NCI-H748 treated with DMSO at 0.1 percent for 48 hours (cell line): ENCODE results near the gene ABCD4.
"Not testable (repeated sequence)": the region's sequence is repeated elsewhere in the genome, so short reads cannot be mapped to it uniquely, and the experiment has no call there.

ENCODE experiments used
- DNase-seq: peaks from one replicate; lab custom pipeline; 2025; lab: John Stamatoyannopoulos, UW

The ABCD4 gene

DNA sequence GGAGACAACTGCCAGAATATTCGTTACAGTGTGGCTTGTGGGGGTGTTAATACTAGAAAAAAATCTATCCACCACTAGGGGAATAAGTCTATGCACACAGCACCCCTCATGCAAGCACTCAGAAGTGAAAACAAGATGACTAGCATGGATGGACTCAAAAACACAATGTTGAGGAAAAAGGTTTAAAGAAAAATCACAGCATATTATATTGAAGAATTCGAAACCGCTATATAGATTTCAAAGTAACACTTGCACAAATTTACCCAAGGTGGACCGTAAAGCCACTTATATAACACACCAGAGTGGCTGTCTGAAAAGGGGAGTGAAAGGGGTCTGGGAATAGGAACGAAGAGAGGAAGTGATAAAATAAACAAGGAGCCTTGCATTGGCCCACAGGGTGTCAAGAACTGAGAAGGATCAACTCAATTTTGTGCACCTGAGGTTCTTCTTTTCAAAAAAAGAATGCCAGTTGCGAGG lies 544 bp downstream of the ABCD4 start:
- DNase-seq, result no peak

GRCh38 chr14:74301594-74302151 lies 1.1 kb downstream of the ABCD4 start:
- DNase-seq, result no peak

DNA sequence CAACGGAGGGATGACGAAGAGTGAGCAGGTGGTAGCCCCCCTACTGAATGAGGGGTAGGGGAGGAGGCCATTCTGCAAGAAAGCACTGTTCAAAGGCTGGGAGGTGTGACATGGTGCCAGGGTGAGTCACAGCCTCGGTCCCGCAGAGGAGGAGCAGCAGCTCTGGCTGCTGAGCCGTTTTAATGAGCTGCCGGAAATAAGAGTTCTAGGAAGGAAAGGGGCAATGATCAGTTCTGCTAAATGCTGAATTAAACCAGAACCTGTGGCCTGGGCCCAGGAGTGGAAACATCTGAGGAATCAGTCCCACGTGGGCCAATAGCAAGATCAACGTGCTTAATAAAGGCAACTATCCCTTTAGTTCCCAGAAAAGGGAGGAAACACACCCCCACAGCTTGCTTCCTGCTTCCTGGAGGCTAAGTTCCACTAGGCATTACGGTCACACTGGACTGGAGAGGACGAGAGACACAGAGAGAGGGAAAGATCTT lies 3.6 kb downstream of the ABCD4 start:
- DNase-seq, result no peak

DNA sequence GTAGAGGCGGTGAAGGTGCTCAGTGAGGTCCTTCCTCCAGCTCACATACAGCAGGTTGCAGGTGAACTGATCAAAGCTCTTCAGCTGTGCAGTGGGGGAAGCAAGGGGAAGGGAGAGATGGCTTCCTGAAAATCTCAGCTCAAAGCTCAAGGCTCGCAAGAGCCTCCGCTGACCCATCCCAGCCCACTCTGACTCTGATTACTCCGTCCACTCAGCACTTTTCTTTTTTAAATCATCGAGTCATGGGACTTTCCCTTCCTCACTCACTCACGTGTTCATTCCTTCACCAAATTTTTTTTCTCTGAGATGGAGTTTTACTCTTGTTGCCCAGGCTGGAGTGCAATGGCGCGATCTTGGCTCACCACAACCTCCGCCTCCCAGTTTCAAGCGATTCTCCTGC lies 4.7 kb downstream of the ABCD4 start:
- DNase-seq, result no peak

DNA sequence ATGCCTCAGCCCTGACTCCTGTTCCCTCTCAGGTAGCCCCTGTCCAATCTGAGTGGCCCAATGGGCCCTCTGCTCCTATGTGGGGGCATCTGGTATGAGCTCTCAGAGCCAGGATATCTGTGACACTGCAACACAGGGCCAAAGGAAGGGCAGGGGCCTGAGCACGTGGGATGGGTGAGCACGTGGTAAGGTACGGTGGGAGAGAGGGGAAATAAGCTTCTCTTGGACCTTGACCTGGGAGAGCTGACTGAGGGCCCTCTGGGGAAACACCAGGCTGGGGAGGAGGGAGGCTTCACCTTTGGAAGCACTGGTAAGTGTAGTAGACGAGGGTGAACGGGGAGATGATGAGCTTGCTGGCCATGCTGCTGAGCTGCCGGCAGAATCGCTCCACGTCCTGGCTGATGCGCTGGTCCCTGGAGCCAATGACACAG lies 6.7 kb downstream of the ABCD4 start:
- DNase-seq, result no peak

DNA sequence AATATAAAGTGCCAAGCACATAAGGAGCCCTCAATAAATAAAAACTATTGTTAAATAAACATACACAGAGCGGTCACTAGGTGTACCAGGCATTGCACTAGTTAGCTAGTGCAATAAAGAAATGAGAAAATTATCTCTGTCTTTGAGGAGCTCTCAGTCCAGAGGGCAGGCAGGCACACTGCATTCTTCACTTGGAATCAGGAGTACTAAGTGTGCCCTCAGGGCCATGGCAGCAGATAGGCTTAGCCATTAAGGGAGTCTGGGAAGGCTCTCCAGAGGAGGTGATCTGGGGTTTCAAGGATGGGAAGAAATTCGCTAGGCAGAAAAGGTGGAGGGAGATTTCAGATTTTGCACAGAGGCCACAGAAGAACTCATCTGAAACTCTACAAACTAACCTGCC lies 9.1 kb downstream of the ABCD4 start:
- DNase-seq, result no peak

GRCh38 chr14:74292061-74292460 lies 10.7 kb downstream of the ABCD4 start:
- no peak for DNase-seq

GRCh38 chr14:74290415-74290814 lies 12.3 kb downstream of the ABCD4 start:
- no peak for DNase-seq

DNA sequence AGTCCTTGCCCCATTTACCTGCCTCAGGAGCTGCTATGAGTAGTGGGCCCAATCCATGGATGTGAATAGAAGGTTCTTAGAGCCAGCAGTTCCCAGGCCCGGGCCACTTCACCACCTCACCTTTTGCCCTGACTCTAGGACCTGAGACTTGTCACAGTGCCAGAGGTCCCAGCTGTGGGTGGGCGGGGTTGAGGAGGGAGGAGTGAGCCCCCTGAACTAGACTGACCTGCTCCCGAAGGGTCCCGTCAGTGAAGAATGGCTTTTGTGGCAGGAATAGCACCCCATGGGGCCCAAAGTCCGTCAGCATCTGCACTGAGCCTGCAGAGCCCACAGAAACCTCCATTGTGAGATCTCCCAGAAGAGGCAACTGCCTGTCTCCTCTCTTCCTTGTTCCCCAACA lies 12.9 kb downstream of the ABCD4 start:
- no peak for DNase-seq

DNA sequence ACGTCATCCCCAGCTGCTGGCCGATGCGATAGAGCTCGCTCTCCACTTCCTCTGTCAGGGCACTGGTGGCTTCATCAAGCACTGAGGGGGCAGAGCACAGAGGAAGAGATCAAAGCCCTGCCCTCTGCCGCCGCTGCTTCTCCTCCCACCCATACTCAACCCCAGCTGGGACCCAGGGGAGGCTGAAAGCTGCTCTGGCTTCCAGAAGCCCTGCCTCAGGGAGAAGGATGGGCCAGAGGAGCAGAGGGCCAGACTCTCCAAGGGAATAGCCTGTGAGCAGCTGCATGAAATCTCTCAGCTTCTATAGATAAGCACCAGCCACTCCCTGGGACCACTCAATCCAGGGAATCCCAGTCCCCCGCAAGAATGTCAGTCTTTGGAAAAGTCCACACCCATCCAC lies 16.0 kb downstream of the ABCD4 start:
- DNase-seq, result no peak

- no peak for DNase-seq
These were observed 21.7 kb downstream of the ABCD4 start for GRCh38 chr14:74281069-74281468.

- no peak for DNase-seq
These were observed 24.7 kb downstream of the ABCD4 start for GRCh38 chr14:74278080-74278479.

GRCh38 chr14:74275241-74275841 lies 27.4 kb downstream of the ABCD4 start:
- no peak for DNase-seq

DNA sequence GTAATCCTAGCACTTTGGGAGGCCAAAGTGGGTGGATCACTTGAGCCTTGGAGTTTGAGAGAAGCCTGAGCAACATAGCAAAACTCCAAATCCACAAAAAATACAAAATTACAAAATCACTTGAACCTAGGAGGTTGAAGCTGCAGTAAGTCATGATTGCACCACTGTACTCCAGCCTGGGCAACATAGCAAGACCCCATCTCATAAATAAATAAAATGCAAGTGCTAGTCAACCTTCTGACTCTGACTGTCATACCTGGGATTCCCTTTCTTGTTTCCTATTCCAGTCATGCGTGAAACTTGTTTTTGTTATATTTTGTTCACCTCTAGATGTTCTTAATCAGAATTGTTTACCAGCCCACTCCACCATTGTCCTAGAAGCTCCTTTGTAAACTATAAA lies 31.4 kb downstream of the ABCD4 start:
- no peak for DNase-seq

- not testable (repeated sequence) for DNase-seq
These were observed 32.2 kb downstream of the ABCD4 start for GRCh38 chr14:74270382-74271177.

- no peak for DNase-seq
These were observed 35.1 kb downstream of the ABCD4 start for GRCh38 chr14:74267588-74267987.

DNA sequence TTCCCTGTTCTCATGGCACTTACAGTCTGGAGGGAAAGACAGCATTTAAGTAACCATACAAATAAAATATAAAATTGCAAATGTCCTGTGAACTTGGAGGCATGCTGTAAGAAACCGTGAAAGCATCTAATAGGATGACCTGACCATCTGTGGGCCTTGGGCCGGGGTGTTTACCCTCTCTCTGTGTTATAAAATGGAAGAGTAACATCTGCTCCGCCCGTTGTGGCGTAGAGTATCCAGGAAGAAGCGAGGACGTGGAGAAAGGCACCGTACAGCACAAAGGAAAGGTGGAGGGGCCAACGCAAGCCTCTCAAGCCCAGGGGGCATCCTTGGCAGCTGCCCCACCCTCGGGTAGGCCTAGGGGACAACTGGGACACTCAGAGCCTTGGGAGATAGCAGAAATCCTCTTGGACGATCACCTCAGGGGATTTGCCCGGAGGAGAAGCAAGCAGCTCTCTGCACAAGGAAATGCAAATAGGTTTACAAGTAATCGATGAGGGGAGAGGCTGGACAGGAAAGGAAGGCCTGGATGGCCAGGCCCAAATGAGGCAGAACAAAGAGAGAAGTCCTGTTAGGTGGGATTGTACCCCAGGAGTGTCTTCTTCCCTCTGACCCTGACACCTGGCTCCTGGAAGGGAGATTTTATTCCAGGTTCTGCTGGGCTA lies 37.3 kb downstream of the ABCD4 start:
- no peak for DNase-seq

DNA sequence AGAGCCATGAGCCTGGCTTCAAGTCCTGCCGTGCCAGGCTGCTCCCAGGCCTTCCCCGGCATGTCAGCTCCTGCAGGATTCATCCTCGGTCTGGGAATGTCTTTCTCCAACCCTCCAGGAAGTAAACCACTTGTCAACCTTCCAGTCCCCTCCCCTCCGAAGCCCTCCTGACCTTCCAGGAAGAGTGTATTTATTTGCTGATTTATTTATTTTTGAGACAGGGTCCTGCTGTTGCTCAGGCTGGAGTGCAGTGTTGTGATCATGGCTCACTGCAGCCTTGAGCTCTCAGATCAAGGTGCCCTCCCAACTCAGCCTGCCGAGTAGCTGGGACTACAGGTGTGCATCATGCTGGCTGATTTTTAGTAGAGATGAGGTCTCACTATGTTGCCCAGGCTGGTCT lies 38.8 kb downstream of the ABCD4 start:
- DNase-seq, result no peak

DNA sequence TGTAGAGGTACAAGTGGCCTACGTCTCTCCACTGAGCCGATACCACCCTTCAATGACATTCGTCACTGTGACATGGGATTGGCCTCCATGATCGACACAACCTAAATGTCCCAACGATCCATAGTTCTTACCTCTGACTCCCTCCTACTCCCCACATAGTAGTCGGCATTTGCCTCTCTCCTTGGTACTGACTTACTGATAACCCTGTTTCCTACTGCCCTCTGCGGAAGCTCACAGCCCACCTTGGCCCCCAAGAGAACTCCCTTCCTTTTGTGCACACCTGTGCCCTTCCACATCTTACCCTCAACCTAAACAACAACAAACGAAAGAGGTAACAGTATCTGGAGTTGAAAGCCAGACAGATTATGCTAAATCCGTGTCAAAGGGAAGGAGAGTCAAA lies 39.6 kb downstream of the ABCD4 start:
- DNase-seq, result no peak

GRCh38 chr14:74262076-74262475 lies 40.7 kb downstream of the ABCD4 start:
- DNase-seq, result no peak

- DNase-seq, result no peak
These were observed 41.4 kb downstream of the ABCD4 start for GRCh38 chr14:74261288-74261687.

GRCh38 chr14:74260525-74261233 lies 42.1 kb downstream of the ABCD4 start:
- DNase-seq, result no peak
